Epidermal melanocyte (primary cell): ENCODE data around the gene PIN1.
"Not testable (repeated sequence)": the region's sequence is repeated elsewhere in the genome, so short reads cannot be mapped to it uniquely, and the experiment has no call there.

ENCODE experiments used
- DNase-seq: peaks from one replicate; pipeline ENCODE4 v3.0.0; 2011; ENCODE audit warnings: low spot score; ENCODE audit not compliant: insufficient read length

PIN1 gene

GRCh38 chr19:9834726-9835506 lies at the start of gene PIN1:
Gene PIN1, plus strand, starts transcription at chr19:9835318. Its CDS starts 27 bp downstream, at chr19:9835345.
- DNase-seq, result peak; percentile 98

- peak; percentile 79 for DNase-seq
Observed at GRCh38 chr19:9785367-9786331, 49.5 kb upstream of the PIN1 start.

- DNase-seq, result no peak
Observed at GRCh38 chr19:9786342-9786741, 48.8 kb upstream of the PIN1 start.

- DNase-seq, result no peak
Observed at GRCh38 chr19:9786819-9787218, 48.3 kb upstream of the PIN1 start.

GRCh38 chr19:9788604-9789003 lies 46.5 kb upstream of the PIN1 start:
- DNase-seq, result not testable (repeated sequence)

GRCh38 chr19:9789066-9789465 lies 46.1 kb upstream of the PIN1 start:
- no peak for DNase-seq

- DNase-seq, result not testable (repeated sequence)
Observed at GRCh38 chr19:9789579-9789978, 45.5 kb upstream of the PIN1 start.

- DNase-seq, result not testable (repeated sequence)
Observed at GRCh38 chr19:9791073-9791367, 44.1 kb upstream of the PIN1 start.

- peak; percentile 65 for DNase-seq
Observed at GRCh38 chr19:9791552-9792205, 43.4 kb upstream of the PIN1 start.

- DNase-seq, result peak; percentile 54
Observed at GRCh38 chr19:9792206-9793070, 42.7 kb upstream of the PIN1 start.

GRCh38 chr19:9793071-9793591 lies 42.0 kb upstream of the PIN1 start:
- DNase-seq, result no peak

- peak; percentile 83 for DNase-seq
Observed at GRCh38 chr19:9796113-9796773, 38.9 kb upstream of the PIN1 start.

- no peak for DNase-seq
Observed at GRCh38 chr19:9797871-9798270, 37.2 kb upstream of the PIN1 start.

GRCh38 chr19:9799162-9799561 lies 36.0 kb upstream of the PIN1 start:
- no peak for DNase-seq

- no peak for DNase-seq
Observed at GRCh38 chr19:9801976-9802375, 33.1 kb upstream of the PIN1 start.

GRCh38 chr19:9806803-9807202 lies 28.3 kb upstream of the PIN1 start:
- no peak for DNase-seq

- no peak for DNase-seq
Observed at GRCh38 chr19:9808855-9809824, 26.0 kb upstream of the PIN1 start.

GRCh38 chr19:9811139-9811538 lies 24.0 kb upstream of the PIN1 start:
- DNase-seq, result no peak

GRCh38 chr19:9818175-9818733 lies 16.9 kb upstream of the PIN1 start:
- no peak for DNase-seq
